ENCODE data around the gene TRAPPC3.
A peak's percentile ranks its signal among the peaks of the same experiment; 100 is the strongest.

The TRAPPC3 gene

DNA sequence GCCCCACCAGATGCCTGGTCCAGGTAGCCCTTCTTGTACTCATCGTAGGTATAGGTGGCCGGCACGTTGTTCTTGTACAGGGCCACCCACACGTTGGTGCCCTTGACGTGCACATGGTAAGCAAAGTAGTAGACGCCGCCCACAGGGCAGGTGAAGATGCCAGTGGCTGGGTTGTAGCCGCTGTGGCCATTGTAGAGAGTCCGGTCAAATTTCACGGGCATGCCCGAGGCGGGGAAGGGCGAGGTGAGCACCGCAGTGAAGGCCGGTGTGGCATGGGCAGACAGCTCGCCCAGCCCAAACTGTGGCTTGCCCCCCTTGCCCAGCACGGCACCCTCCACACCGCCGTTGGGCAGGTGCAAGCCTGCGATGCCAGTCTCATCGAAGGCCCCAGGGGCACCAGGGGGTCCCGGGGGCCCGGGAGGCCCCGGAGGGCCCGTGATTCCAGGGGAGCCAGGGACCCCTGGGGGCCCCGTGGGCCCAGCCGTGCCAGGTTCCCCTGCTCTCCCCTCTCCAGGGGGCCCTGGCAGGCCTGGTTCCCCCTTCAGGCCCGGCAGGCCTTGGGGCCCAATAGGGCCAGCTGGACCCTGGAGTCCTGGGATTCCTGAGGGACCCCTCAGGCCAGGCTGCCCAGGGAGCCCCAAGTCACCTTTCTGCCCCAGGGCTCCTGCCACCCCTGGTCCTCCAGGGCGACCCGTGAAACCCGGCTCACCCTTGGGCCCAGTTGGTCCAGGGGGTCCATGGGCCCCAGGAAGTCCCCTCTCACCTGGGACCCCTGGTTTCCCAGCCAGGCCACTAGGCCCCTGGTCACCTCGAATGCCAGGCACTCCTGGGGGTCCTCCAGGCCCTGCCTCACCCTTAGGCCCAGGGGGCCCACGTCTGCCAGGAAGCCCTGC lies 51.3 kb downstream of the TRAPPC3 start:
- no peak for DNase-seq

DNA sequence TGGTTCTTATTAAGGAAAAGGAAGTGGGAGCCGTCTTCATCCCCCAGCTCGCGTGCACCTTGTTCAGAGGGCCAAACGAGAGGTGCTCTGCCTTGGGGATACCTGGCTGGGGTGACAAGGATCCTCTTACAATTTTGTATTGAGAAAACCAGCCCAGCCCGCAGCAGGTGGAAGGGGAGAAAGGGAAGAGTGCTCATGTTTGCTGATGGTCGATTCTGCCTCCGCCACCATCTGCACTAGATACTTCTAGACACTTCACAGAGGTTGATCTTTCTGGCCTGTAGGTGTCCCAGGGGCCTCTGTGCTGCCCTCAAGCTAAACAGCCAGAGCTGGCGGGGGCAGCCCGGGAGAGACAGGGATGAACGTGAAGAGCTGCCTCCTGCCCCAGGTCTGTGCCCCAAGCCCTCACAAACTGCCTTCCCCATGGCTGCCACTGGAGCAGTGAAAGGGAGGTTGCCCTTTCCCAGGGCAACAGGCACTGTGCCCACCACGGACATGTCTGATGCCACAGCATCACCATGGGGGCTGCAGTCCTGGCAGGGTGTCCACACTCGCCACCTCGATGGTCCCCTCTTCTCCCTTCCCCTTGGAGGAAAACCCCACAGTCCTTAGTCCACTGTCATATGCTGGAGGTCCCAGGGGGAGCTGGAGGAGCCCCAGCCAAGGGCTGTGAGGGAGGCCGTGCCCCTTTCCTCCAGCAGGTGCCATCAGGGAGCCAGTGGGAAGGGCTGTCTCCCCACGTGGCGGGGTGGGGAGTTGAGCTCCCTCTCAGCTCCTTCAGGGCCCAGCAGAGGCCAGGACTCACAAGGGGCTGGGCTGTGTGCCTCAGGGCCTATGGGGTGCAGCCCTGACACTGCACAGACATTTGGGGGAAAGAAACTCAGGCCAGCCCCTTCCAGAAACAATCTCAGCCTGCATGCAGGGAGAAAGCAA lies 52.5 kb downstream of the TRAPPC3 start:
- no peak for DNase-seq

DNA sequence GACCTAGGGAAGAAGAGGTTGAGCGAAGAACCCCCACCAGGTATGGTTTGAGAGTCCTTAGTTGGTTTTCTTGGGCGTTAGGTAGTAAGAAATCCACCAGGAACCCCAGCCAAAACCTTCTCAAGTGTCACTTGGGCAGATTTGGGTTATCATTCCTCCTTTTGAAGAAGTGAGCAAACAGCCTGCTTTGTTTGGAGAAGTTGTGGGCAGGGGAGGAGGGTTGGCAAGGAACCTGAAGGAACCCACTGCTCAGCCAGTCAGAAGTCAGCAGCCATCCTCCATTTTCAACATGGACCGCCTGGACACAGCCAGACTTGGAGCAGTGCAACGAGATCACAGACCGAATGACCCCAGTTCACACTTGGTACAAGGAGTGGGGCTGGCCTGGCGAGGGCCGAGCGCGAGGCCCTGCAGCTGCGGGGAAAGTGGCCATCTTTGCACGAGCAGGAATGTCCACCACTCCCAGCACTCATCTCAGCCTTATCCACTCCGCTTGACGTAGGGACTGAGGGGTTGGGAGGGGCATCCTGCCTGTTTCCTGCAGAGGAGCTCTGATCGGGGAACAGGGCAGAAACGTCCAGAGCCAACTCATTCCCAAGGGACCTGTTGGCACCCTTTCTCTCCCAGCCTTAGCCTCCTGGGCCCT lies 53.4 kb downstream of the TRAPPC3 start:
- DNase-seq = no peak

DNA sequence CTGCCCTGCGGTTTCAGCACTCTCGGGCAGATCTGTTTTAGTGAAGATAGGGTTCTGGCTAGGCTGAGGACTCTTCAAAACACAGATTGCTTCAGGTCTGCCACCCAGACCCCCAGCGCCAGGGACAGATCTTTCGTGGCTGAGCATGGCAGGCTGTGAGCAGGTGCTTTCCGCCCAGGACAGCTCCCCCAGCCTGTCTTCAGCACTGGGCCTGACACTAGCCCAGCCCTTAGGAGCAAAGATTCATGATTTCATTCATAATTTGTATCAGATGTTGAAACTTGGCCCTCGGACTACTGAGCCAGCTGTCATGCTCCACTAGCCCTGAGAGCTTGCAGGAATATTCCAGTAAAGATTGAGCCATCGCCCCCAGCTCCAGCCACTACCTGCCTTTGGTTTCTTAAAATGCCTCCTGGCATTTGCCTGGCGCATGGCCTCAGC lies 54.6 kb downstream of the TRAPPC3 start:
- DNase-seq = no peak

DNA sequence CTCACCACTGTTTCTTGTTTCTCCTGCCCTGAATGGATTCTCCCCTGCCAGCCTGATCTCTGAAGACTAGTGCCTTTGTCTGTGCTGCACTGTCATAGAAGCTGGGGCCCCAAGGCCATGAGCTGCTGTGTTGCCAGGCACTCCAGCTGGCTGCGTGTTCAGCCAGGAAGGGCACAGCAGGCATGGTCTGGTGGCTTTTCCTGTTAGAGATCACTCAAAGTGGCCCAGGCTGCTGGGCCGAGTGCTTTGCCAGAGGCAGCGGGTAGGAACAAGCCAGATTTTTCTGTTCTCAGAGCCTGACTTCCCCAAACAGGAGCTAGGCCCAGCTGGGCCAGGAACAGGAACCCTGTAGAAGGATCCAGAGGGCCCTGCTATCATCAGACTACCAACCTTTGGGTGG lies 55.4 kb downstream of the TRAPPC3 start:
- DNase-seq = no peak

DNA sequence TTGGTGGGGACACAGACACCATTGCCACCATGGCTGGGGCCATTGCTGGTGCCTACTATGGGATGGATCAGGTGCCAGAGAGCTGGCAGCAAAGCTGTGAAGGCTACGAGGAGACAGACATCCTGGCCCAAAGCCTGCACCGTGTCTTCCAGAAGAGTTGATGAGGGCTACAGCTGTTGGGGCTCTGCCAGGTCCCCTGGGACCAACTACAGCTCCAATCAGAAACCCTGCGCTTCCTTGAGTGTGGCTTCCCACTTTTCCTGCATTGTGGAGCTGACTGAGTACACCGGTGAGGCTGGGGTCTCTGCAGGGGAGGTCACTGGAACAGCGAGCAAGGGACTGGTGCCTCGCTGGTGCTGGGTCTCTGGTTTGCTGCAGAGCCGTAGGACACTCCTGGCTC lies 56.1 kb downstream of the TRAPPC3 start:
- no peak for DNase-seq

DNA sequence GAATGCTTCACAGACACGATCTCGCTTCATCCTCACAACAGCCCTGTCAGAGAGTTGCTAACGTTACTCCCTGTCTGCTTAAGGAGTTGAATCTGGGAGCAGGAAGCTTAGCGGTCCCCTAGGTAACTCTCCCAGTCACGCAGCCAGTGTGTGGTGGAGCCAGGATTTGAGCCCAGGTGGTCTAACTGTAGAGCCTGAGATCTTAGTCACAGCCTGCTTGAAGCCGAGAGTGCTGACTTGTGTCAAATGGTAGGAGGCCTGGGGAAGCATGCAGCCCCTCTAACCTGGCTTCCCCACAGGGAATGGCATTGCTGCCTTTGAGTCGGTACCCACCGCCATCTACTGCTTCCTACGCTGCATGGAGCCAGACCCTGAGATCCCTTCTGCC lies 56.5 kb downstream of the TRAPPC3 start:
- no peak for DNase-seq

DNA sequence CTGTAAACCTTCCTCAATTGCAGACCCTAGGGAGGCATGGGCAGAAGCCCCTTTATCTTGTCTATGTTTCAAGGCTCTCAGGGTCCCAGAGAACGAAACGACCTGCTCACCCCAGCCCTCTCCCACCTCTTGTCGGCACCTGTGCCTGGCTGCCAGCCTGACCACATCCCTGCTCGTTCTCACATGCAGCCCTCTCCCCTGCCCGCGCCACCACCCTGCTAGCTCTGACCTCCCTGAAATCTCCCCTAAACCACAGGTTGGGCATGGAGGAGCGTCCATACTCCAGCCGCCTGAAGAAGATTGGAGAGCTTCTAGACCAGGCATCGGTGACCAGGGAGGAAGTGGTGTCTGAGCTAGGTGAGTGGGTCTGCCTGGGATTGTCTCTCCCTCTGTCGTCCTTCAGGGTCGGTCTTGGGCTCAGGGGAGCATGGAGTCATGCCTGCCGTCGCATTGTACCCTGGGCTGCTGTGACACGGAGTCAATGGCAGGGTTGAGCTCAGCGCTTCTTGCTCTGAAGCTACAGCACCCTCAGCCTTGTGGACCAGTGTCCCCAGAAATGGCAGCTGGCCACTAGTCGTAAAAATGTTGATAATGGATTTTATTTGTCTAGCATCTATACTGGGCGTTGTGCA lies 57.0 kb downstream of the TRAPPC3 start:
- no peak for DNase-seq

DNA sequence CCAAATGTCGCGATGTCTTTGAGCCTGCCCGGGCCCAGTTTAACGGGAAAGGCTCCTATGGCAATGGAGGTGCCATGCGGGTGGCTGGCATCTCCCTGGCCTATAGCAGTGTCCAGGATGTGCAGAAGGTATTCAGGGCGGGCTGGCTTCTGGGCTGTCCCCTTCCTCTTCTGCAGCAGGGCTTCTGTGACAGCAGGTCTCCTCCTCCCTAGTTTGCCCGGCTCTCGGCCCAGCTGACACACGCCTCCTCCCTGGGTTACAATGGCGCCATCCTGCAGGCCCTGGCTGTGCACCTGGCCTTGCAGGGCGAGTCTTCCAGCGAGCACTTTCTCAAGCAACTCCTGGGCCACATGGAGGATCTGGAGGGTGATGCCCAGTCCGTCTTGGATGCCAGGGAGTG lies 57.6 kb downstream of the TRAPPC3 start:
- no peak for DNase-seq

DNA sequence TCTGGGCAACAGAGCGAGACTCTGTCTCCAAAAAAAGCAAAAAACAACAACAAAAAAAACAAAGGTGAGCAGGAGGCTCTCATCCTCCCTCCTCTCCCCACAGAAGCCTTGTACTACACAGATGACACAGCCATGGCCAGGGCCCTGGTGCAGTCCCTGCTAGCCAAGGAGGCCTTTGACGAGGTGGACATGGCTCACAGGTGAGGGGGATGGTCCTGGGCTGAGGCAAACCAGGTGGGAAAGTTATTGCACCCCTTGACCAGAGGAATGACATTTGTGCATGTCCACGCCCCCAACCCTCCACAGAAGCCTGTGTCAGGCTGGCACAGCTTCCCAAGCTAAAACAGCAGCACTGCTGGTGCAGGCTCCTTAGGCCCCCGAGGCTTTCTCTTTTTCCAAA lies 58.1 kb downstream of the TRAPPC3 start:
- no peak for DNase-seq

DNA sequence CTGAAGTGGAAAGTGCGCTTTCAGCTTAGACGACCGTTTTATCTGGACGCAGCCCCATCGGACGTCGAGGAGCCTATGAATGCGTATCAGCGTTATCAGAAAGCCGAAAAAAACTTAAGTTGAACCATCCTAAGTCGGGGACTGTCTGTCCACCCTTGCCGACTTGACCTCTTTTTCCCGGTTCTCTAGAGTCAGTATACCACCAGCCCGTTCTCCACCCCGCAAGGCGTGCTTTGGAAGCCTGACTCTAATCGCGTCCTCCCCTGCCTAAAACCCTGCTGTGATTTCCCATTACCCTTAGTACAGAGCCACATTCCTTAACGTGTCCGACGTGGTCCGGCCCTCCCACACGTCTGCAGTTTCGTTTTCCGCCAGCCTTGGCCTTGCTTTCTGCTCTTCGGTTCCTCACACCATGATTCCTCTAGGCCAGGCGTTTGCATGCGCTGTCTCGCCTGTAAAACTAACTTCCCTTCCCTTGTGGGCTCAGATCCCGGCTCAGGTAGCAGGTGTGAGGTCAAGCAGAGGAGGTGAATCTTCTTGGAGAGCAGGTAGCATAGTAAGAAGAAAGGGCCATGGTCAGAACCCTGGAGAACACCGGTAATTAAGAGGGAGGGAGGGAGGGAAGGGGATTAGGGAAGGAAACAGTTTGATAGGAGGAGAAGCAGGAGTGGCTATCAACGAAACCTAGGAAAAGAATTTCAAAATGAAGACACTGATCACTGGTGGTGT lies 59.7 kb downstream of the TRAPPC3 start:
- no peak for DNase-seq

DNA sequence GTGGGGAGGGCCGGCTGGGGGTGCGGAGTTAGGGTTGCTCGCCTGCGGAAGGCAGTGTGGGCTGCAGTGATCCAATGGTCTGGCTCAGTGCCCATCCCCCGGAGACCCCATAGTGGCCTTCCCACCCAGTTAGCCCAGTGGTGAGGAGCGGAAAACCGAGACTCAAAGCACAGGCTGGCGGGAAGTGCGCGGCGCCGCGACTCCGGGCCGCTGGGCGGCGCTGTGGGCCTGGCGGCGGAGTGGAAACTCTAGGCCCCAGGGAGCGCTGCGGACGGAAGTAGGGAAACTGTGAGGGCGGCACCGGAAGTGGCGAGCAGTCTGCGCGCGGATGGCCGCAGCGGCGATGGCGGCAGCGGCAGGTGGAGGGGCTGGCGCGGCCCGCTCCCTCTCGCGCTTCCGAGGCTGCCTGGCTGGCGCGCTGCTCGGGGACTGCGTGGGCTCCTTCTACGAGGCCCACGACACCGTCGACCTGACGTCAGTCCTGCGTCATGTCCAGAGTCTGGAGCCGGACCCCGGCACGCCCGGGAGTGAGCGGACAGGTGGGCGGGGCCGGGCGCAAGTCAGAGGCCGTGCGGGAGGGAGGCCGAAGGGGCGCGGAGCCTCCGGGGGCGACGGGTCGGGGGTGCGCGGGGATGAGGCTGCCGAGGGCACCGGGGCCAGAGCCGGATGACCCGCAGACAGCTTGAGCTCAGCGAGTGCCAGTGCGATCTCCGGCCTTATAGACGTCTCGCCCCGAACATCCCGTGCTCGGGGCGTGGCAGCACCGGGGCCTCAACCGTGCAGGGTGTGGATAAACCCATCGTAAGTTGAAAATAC lies 60.5 kb downstream of the TRAPPC3 start, which contains the start of gene ADPRS:
ADPRS (plus strand) TSS at position 316 of the 816 bp plus-strand sequence; CDS start at position 329, 13 bp downstream.
- DNase-seq = peak; percentile 87

DNA sequence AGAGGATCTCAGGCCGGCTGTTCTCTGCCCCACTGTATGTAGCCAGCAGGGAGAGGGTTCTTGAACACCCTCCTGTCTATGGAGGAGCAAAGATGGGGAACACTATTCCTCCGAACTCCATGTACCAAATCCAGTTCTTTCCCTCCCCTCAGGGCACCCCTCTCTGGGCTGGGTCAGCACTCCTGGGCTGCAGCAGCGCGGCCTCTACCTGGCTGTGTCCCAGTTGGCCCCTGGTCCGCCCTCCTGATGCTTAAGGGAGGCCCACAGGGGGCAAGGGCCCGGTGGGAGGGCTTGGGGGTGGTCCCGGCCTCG lies 61.1 kb downstream of the TRAPPC3 start:
- DNase-seq = no peak

DNA sequence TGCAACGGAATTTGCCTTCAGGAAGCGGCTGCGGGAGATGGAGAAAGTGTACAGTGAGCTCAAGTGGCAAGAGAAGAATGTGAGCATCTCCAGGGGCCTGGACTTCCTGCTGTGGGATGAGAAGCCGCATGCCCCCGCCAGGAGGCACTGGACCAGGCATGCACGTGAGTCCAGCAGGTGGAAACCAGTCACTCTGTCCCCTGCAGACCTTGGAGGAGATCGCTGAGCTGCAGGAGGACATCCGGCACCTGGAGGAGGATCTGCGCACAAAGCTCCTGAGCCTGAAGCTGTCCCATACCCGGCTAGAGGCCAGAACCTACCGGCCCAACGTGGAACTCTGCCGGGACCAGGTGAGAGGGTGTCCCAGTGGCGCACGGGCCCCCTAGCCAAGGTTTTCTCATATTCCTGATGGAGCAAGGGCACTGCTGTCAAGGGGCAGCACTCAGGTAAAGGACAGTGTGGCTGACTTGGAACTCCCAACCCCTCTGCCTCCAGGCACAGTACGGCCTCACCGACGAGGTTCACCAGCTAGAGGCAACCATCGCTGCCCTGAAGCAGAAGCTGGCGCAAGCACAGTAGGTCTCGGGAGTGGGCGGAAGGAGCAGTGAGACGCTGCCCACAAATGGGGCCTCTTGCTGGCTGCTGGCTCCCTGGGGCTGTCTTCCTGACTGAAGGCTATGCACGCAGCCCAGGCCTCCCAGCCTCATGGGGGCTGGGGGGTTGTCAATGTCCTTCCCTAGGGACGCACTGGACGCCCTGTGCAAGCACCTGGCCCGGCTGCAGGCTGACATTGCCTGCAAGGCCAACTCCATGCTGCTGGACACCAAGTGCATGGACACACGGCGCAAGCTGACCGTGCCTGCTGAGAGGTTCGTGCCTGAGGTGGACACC lies 61.8 kb downstream of the TRAPPC3 start:
- no peak for DNase-seq

Data from central memory CD4-positive, alpha-beta T cell (primary cell).